GM23248 (cell line): ENCODE results near the gene CFAP45.

Source experiments
- EZH2 ChIP-seq: fragments of 200-600 bp; sonication (generic); IDR thresholded peaks from 2 replicates; pipeline ENCODE4 v1.6.1; 2018; ENCODE audit warnings: antibody characterized with exemption, mild to moderate bottlenecking; ENCODE audit not compliant: insufficient read depth, poor library complexity, severe bottlenecking
- EZH2phosphoT487 ChIP-seq: fragments of 200-600 bp; sonication (generic); IDR thresholded peaks from 2 replicates; pipeline ENCODE4 v1.6.1; 2018; ENCODE audit warnings: antibody characterized with exemption, moderate library complexity, mild to moderate bottlenecking, low read depth; ENCODE audit not compliant: insufficient read depth

DNA sequence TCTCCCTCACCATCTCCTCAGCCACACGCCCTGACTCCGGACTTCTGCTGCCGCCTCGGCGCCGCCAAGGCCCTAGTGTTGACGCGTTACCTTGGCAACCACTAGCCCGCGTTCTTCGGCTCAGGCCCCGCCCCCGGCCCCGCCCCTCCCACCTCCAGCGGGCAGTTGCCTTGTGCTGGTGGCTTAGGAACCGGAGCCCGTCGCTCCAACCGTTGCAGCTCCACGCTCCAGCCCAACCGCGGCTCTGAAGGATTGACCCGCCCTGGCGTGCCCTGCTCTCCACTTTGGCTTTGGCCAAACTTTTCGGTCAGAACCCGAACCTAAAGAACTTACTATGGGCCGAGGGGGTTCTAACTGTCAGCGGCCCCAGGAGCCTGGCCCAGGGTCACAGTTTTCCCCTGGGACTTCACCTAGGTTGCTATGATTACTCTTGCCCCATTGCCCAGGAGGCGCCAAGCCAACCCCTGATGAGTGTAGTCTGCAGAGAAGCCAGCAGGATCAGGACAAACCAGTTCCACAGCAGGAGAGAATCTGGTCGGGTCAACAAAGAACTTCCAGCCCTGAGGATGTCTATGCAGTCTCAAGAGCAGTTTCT, at the start of gene CFAP45:
- TF ChIP-seq EZH2 (no peak), EZH2phosphoT487 (no peak)
